GM18519 (cell line): ENCODE results near the gene AOPEP.

Experiments
- ATAC-seq: cut with Tn5 transposase; IDR thresholded peaks from one replicate; pipeline ENCODE4 v1.9.1; 2021; ENCODE audit warnings: mild to moderate bottlenecking, moderate library complexity; ENCODE audit not compliant: unreplicated experiment, low FRiP score

AOPEP gene

GRCh38 chr9:95045751-95046150, 319.3 kb downstream of the AOPEP start:
- no peak for ATAC-seq

GRCh38 chr9:95047452-95048224, 321.1 kb downstream of the AOPEP start:
- ATAC-seq = no peak

GRCh38 chr9:95048225-95049087, 322.0 kb downstream of the AOPEP start:
- no peak for ATAC-seq

- ATAC-seq = no peak
These were observed 323.3 kb downstream of the AOPEP start for GRCh38 chr9:95049761-95050160.

- no peak for ATAC-seq
These were observed 327.4 kb downstream of the AOPEP start for GRCh38 chr9:95053611-95054570.

- ATAC-seq = no peak
These were observed 328.9 kb downstream of the AOPEP start for GRCh38 chr9:95055334-95055850.

GRCh38 chr9:95055851-95056551, 329.5 kb downstream of the AOPEP start:
- no peak for ATAC-seq

- no peak for ATAC-seq
These were observed 330.6 kb downstream of the AOPEP start for GRCh38 chr9:95057101-95057500.

- no peak for ATAC-seq
These were observed 331.8 kb downstream of the AOPEP start for GRCh38 chr9:95058121-95058785.

GRCh38 chr9:95058795-95059386, 332.4 kb downstream of the AOPEP start:
- ATAC-seq = no peak

GRCh38 chr9:95060234-95060633, 333.7 kb downstream of the AOPEP start:
- no peak for ATAC-seq

GRCh38 chr9:95060916-95061315, 334.4 kb downstream of the AOPEP start:
- no peak for ATAC-seq

- ATAC-seq = no peak
These were observed 335.6 kb downstream of the AOPEP start for GRCh38 chr9:95061916-95062595.

GRCh38 chr9:95062596-95063065, 336.1 kb downstream of the AOPEP start:
- no peak for ATAC-seq

- ATAC-seq = no peak
These were observed 336.8 kb downstream of the AOPEP start for GRCh38 chr9:95063300-95063699.

GRCh38 chr9:95065224-95065623, 338.7 kb downstream of the AOPEP start:
- ATAC-seq = no peak

GRCh38 chr9:95067057-95067456, 340.6 kb downstream of the AOPEP start:
- no peak for ATAC-seq

GRCh38 chr9:95067897-95068296, 341.4 kb downstream of the AOPEP start:
- no peak for ATAC-seq
